ENCODE results near the gene LPCAT3.

- no peak for TF ChIP-seq CTCF (IDR thresholded peaks at IDR 0.05)
- no peak for TF ChIP-seq NFE2L2 (conservative IDR thresholded peaks at IDR 0.05; ENCODE audit: low read length)
- no peak for TF ChIP-seq SMC3 (IDR thresholded peaks at IDR 0.05)
- TF ChIP-seq KDM5A (IDR thresholded peaks at IDR 0.05): no peak
- TF ChIP-seq KDM1A (IDR thresholded peaks at IDR 0.05; ENCODE audit: low read depth): no peak
- no peak for TF ChIP-seq POLR2AphosphoS2 (conservative IDR thresholded peaks at IDR 0.05; ENCODE audit: low read length)
- TF ChIP-seq JUN (IDR thresholded peaks at IDR 0.05): no peak
- TF ChIP-seq RAD21 (conservative IDR thresholded peaks at IDR 0.05 in 1 of 2, IDR thresholded peaks at IDR 0.05 in 1 of 2): no peak
- no peak for TF ChIP-seq HOXA7 (CRISPR knock-in tag; IDR thresholded peaks at IDR 0.05)
These were observed 36.9 kb downstream of the LPCAT3 start for GRCh38 chr12:6981152-6982052.
